Esophagus squamous epithelium (tissue), 4 donors: ENCODE measurements around the gene KSR2.

Experiments
- POLR2A ChIP-seq, 4 donors: fragments of 450-650 bp; IDR thresholded peaks; one replicate each; pipeline ENCODE4 v1.6.1; 2017; ENCODE audit warnings: antibody characterized with exemption in 4 of 4, mild to moderate bottlenecking in 4 of 4, moderate library complexity in 3 of 4
- TF ChIP-seq, protein P1 (sequence below), 6 experiments: fragments of 450-650 bp in 4 of 6; fragments of 200-600 bp in 2 of 6; sonication (generic) in 2 of 6; IDR thresholded peaks; one replicate each; pipeline ENCODE4 v1.5.1; 2016 to 2019; ENCODE audit warnings: antibody characterized with exemption in 6 of 6, mild to moderate bottlenecking in 4 of 6, moderate library complexity in 4 of 6

DNA sequence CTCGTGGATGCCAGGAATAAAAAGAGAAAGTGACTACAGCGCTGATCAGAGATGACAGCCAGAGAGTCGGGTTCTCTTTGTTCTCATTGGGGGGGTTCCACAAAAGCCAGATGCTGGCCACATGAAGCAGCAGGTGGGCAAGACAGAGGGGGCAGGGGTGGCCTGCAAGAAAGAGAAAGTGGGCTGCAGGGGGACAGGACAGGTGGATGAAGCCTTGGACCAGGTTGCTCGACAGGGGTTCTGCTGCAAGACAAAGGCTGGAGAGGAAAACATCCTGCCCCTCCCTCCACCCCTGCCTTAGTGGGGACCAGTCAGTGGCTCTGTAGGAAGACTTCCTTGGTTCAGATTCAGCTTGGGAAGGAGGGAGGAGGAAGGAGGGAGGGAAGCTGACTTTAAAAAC is 126.2 kb downstream of the KSR2 start:
- TF ChIP-seq POLR2A (IDR thresholded peaks at IDR 0.05) = no peak
- TF ChIP-seq, protein P1, sequence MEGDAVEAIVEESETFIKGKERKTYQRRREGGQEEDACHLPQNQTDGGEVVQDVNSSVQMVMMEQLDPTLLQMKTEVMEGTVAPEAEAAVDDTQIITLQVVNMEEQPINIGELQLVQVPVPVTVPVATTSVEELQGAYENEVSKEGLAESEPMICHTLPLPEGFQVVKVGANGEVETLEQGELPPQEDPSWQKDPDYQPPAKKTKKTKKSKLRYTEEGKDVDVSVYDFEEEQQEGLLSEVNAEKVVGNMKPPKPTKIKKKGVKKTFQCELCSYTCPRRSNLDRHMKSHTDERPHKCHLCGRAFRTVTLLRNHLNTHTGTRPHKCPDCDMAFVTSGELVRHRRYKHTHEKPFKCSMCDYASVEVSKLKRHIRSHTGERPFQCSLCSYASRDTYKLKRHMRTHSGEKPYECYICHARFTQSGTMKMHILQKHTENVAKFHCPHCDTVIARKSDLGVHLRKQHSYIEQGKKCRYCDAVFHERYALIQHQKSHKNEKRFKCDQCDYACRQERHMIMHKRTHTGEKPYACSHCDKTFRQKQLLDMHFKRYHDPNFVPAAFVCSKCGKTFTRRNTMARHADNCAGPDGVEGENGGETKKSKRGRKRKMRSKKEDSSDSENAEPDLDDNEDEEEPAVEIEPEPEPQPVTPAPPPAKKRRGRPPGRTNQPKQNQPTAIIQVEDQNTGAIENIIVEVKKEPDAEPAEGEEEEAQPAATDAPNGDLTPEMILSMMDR (IDR thresholded peaks at IDR 0.05) = no peak
